ENCODE results near the gene ITGB8.

ITGB8 gene

DNA sequence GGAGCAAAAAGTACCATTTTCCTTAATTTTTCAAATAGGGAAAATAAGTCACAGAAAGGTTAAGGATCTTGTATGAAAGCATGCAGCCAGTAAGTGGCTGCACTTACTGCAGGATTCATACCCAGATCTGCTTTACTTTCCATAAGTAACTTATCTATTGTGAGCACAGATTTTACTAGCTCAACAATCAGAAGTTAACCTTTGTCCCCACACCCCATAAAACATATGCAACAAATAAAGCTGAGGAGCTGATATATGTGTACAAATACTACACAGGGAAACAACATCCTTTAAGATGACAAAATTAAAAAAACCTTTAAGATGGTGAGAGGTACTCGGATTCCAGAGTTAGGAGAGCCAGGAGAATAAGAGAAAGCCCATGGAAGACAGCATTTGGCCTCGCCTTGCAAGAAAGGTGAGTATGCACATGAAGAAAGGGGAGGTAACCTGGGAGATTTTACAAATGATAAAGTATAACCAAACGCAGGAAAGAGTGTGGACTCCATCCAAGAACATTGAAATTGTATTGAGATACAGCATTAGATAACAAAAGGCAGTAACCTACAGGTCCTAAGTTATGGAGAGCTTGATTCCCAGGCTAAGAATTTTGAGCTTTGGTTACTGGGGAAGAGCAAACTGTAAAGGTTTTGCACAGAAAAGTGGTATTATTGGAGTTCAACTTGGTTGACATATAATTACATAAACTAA is 87.1 kb downstream of the ITGB8 start:
- no peak for DNase-seq (ENCODE audit: low read depth in 2 of 2)

DNA sequence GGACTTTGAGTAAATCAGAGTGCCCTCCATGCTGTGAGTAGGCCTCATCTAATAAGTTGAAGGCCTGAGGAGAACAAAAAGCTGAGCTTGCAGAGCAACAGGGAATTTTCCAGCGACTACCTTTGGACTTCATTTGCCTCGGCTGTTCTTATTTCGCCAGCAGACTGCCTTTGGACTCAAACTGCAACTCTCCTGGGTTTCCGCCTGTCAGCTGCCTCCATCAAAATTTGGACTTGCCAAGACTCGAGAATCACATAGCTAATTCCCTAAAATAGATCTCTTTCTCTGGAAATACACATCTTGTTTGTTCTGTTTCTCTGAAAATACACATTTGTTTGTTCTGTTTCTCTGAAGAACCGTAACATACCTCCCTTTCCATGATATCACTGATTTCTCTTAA is 93.8 kb downstream of the ITGB8 start:
- no peak for DNase-seq (ENCODE audit: low read depth in 2 of 2)

DNA sequence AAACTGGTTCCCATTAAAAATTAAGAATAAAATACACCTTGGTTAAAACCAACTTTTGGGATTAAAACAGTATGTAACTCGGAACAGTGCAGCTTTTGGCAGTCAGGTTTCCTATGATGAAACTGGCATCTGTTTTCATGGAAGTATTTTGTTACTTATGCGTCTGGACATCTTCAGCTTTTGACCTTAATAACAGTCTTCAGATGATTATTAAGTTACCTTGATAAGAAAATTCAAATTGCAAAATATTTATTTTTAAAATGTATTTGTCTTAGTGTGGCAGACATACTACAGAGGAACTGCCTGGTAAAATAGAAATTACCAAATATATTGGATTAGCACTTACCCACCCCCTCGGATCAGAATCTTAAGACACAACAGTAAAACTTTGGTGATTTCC is 100.0 kb downstream of the ITGB8 start:
- no peak for DNase-seq (ENCODE audit: low read depth in 2 of 2)

DNA sequence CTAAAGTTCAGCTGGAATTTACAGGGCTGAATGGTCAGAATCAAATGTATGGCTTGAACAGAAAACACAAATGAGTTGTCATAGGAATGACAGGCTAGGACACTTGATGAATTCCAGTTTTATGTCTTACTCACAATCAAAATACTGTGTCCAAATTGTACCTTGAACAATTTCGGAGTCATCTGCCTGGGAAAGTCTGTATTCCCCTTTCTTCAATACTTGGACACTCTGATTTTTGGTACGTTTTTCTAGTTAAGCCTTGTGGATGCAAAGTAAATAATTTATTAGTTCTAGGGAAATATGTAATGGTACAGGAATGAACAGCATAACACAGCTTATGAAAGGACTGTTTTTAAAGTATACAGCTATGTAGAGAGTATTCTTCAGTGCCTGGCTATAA is 100.4 kb downstream of the ITGB8 start:
- DNase-seq (ENCODE audit: low read depth in 2 of 2) = no peak

DNA sequence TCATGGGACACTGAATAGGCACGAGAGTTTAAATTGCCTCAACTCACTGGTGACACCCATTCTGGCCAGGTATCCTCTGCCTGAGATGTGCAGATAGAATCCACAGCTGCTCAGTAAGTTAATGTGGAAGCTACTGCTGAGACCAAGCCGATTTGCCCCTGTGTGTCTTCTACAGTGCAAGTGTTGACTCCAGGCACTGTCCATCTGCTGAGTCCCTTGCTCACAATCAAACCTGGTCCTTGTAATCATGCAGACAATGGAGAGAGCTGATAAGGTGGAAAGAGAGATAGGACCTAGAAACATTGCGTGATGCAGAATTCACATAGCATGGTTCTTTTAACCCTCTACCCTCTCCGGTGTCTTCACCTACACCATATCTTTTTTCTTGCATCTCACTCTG is 101.4 kb downstream of the ITGB8 start:
- no peak for DNase-seq (ENCODE audit: low read depth in 2 of 2)

DNA sequence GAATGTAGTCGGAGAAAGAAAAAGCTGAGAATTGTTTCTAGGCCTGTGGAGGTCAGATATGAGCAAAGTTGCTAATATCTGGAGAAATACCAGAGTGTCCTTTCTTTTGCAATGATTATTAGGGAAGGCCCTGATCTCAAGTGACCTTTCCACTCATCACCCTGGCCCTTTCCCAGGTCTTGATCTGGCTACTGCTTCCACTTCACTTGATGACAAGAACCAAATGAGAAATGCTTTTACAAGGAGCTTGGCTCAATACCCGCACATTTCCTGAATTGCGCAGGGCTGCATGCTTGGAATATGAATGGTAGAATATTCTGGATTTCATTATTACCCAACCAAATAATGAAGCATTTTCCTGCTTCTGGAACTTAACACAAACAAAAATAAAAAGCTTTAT is 104.6 kb downstream of the ITGB8 start:
- DNase-seq (ENCODE audit: low read depth in 2 of 2) = no peak

DNA sequence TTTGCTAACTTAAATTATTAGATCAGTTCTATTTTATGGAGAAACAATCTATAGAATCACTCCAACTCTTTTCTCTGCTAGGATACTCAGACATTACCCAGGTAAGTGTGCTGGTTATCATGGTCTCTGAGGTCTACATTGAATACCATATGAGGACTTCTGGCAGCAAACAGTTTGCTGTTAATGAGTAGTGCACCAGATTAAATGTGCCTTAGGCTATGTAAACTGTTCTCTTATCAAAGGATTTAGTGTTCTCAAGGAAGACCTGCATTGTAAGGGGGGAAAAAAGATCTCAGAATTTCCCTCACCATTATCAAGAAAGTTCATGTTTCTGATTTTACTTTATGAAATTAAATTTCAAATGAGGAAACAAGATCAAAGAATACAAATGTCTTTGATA is 107.5 kb downstream of the ITGB8 start:
- no peak for DNase-seq (ENCODE audit: low read depth in 2 of 2)

DNA sequence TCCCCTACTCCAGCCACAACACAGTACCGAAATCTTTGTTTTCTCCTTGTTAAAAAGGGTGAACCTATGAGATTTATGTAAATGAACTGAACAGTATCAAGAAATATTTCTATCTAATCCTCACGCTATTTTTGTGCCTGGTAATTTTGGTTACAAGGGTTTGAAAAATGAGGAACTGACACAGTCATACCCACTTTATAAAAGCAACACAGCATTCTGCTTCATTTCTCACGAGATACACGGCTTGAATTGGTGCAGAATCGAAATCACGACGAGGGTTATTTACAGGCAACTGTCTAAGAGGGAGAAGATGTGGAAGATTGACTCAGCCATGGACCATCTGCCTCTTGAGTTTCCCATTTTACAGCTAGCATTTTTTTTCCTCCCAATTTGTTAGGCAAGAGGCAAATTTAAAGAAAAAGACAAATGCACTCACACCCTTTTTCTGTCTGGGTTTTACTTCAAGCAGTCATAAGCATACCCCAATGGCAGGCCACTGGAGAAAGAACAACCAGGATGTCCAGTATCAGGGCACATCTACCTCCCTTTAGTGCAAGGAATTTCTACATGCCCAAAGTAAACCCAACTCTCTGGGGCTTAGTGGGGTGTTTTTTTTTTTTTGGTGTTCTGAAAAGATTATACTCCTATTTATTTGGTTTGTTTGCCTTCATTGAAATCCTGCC is 108.1 kb downstream of the ITGB8 start:
- no peak for DNase-seq (ENCODE audit: low read depth in 2 of 2)

DNA sequence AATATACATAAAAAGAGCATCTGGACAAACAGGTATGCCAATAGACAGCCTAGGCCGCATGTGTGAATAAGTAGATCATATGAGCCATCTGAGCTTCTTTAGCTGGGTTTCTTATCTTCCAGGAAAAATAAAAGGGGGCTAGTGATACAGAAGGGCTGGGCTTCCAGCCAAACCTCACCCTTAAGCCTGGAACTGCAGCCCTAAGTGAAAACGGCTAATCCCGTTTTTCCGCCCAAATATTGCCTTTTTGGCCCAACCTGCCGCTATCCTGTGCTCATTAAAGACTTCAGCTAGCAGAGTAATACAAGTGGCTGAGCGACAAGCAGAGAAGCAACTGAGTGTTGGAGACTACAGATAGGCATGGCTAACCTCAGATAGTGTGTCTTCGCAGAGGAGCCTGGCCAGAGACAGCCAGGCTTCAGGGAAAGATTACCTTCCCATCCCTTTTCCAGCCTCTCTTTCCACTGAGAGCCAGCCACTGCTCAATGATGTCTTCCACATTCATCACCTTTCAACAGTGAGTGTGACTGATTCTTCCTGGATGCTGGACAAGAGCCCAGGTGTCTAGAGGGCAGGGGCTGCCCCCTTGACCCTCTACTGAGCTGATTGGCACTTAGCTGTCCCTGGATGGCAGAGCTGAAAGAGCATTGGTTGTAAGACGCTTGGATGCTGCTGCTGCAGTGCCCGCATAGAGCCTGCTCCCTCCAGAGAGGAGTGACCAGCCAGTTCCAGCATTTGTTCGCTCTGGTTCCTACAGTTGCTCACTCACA is 108.9 kb downstream of the ITGB8 start:
- DNase-seq (ENCODE audit: low read depth in 2 of 2) = no peak

DNA sequence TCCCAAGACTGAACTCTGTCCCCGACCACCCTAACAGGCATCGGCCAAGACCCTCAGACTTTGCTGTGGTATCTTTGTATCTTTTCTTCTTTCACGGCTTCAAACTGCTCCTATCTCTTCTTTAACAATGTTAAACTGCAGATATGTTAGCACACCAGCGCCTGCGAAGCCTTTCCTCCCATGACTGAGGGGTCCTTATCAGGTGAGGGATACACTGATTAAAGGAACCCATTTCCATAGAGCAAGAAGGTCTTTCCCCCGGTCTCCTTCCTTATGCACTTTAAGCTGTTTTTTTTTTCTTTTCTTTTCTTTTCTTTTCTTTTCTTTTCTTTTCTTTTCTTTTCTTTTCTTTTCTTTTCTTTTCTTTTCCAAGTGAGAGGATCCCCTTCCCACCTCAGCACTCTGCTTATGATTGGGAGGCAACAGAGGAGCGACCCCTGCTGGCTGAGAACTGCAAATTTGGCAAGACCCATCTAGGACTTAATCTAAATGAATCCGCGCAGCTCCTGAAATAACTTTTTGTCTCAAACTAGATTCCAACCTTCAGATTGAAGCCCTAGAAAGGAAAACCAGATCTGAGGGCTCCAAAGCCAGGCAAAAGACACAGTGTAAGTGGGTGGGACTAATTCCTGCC is 109.9 kb downstream of the ITGB8 start:
- no peak for DNase-seq (ENCODE audit: low read depth in 2 of 2)

DNA sequence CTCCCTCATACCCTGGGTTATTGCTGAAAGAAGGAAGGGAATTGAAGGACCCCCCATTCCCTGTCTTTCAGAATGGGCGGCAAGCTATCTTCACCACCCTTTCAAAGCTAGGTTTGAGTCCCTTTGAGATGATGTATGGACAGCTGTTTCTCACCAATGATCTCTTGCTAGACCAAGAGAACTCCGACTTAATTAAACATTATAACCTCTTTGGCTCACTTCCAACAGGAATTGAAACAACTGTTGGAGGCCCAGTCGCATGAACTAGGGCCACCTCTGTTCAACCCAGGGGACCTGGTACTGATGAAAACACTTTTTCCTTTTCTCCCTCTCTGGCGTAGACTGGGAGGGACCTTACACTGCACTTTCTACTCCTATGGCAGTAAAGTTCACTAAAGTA is 110.6 kb downstream of the ITGB8 start:
- DNase-seq (ENCODE audit: low read depth in 2 of 2) = no peak

DNA sequence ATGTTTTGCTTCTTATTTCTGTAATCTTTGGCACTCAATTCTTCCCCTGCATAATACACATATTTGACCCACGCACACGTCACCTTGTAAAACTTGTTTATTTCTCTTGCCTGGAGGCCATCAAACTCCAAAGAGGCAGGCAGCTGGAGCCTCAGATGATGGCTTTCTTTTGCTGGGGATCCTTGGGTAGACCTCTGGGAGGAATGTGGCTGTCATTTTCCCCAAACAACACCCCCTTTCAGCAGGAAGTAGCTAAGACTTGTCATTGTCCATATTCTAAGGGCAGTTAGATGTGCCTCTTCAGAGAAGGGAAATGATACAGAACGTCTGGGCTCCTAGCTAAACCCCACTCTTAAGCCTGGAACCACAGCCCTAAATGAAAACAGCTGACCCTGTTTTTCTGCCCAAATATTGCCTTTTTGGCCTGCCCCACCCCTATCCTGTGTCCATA is 111.3 kb downstream of the ITGB8 start:
- DNase-seq (ENCODE audit: low read depth in 2 of 2) = no peak

DNA sequence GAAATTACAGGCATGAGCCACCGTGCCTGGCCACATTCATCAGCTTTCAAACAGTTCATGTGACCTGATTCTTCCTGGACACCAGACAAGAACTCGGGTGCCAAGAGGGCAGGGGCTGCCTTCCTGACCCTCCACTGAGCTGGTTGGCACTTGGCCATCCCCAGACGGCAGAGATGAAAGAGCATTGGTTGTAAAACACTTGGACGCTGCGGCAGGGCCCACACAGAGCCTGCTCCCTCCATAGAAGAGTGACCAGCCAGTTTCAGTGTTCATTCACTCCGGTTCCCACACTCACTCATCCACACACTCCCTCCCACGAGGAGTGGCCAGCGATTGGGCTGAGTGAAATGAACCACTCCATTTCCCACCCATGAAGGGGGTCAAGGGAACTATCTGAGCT is 112.3 kb downstream of the ITGB8 start:
- DNase-seq (ENCODE audit: low read depth in 2 of 2) = no peak

DNA sequence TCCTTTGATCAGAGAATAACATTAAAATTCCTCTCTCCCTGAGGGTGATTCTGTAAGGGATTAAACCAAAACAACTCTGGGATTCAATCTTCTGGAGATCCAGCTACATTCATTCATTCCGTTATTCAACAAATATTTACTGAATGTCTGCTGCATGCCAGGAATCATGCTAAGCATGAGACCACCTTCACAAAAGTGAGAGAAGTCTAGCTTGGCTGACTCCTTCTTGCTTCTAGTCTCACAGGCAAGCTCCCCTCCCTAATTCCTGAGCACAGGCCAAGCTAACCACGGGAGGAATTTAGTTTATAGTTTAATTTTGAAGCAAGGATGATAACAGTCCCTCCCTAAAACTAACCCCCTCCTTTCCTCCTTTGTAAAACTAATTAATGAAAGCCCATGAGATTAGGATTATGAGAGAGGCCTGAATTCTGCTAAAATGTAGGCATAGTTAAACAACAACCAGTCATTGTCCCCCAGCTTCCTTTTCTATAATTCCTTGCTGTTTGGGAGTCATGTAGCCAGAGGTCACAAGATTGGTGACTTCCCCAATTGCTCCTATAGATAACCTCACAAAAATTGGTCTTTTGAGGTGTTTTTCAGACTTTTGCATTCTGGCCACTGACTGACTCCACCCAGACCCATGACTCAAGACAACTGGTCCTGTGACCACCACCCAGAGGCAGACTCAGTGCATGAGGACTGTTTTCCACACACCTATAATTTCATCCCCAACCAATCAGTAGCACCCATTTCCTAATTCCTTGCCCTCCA is 113.5 kb downstream of the ITGB8 start:
- DNase-seq (ENCODE audit: low read depth in 2 of 2) = no peak

DNA sequence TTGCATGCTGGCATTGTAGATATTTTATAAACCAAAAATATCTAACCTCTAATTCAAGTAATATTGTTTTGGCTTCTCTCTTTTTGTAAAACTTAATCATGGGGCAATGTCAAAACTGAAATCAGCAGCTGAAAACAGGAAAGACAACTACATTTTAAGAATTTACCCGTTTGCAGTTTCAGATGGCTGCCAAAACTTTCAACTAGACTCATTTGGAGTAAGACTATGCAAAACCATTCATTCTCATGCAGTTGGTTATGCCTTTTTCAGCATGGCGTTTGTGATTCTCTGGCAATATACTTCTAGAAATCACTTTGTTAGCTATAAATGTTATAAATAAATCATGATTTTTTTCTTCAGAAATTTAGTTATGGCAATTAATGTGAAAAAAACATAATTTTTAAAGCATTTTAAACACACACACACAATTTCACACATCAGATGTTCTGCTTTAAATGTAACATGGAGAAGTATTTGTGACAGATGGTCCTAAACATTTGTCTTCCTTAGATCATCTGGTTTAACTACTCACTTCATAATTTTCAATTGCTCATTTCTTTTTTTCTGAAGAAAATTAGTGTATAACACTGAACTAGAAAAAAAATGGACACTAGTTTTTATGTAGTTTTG is 116.4 kb downstream of the ITGB8 start:
- DNase-seq (ENCODE audit: low read depth in 2 of 2) = no peak

DNA sequence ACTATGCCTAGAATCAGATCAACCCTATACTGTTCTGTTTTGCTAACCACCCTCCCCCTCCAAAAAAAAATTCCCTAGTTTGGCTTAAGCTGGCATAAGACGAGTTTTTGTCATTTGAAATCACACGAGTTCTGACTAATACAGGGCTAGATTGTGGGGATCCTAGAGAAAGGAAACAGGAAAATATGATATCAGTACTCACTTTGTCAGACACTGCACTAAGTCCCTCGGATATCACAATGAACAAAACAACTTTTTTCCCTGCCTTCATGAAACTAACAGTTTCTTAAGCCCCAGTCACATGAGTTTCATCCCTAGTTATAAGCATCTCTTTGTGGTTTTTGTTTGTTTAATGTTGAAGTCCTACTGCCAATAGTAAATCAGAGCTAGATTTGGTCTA is 118.5 kb downstream of the ITGB8 start:
- no peak for DNase-seq (ENCODE audit: low read depth in 2 of 2)

DNA sequence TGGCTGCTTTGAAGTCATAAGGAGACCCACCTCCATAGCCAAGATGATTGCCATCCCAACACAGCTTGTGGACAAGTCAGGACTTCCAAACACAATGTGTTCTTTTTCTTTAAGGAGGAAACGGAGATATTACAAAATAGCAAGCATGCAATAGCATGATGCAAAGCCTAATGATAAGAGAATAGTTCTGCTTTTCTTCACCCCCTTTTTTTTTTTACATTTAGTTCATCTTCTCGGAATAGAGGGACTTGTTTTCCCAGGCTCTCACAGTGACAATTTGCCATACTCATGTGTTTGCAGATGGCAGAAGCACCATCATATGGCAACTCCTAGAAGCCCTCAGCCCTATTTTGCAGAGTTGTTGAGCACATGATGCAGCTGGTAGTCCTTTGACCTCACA is 119.8 kb downstream of the ITGB8 start:
- DNase-seq (ENCODE audit: low read depth in 2 of 2) = no peak

DNA sequence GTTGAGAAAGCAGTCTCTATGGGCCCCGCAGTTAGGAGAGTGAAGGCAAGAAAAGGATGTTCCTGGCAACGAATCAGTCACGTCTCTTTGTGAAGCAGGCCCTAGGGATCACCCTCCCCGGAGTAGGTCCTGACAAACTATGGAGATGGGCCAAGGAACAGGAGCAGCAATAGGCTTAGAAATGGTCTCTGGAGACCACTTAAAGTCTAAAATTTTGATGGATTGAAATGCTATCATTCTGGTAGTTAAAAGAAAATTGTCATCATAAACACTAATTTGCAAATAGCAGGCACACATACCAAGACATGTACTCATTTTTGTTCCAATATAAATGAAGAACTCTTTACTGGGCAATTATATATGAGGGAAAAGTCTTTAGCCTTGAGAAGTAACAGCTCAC is 123.5 kb downstream of the ITGB8 start:
- DNase-seq (ENCODE audit: low read depth in 2 of 2) = no peak

DNA sequence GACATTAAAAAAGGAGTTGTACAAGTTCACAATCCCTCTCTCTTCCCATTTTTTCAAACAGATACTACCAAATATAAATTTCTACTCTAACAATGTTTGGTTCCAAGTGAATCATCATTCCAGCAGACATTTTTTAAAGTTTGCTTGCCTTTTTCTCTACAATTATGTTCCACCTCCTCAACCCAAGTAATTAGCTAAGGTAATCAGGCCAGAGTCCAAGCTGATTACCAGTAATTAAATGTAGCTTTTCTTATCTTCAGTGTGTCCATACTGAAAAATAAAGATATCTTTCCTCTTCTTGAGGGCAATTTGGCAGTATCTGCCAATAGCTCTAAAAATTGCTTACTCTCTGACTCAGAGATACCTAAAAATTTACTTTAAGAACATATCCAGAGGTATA is 126.0 kb downstream of the ITGB8 start:
- DNase-seq (ENCODE audit: low read depth in 2 of 2) = no peak

DNA sequence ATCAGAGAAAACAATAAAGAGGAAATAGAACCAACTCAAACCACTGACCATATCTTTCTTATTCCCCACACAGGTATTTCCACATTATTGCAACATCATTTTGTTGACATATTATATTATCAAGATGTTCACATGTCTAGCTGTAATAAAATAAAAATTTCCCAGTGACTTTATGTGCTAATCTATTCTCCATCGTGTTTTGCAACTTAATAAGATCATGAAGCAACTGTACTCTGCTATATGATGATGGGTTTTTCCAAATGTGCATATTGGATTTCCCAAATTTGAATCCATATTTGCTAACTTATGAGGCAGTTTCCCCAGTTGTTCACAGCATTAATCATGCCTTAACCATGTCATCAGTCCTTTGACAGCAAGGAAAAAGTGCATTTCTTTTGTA is 127.8 kb downstream of the ITGB8 start:
- no peak for DNase-seq (ENCODE audit: low read depth in 2 of 2)

DNA sequence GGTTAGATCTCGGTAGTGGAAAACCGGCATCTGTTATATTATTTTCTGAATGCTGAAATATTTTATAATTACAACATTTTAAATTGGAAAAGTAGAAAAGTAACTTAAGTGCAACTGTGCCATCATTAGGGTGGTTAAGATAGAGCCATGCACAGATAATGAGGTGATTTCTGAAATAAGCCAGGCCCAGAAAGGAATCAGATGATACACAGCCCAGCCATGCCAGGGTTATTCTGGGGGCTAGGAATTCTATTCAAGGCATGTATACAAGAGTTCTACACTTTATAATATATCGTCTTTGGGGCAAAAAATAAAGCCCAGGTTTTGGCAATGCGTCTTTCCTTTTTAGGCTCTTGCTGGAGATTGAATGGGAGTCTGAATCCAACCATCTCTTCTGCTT is 128.7 kb downstream of the ITGB8 start:
- no peak for DNase-seq (ENCODE audit: low read depth in 2 of 2)
